Measurements from ENCODE around the gene RIBC1.
A peak's percentile ranks its signal among the peaks of the same experiment; 100 is the strongest.
"Not testable (repeated sequence)": the region's sequence is repeated elsewhere in the genome, so short reads cannot be mapped to it uniquely, and the experiment has no call there.

Gene RIBC1

GRCh38 chrX:53422861-53423306 is at the start of gene RIBC1:
Gene RIBC1 (plus strand): TSS chrX:53422873. CDS start chrX:53426277, 3,404 bp downstream.
- no peak for DNase-seq (ENCODE audit: low spot score)

GRCh38 chrX:53373307-53373706 is 49.4 kb upstream of the RIBC1 start:
- no peak for DNase-seq (ENCODE audit: low spot score)

DNA sequence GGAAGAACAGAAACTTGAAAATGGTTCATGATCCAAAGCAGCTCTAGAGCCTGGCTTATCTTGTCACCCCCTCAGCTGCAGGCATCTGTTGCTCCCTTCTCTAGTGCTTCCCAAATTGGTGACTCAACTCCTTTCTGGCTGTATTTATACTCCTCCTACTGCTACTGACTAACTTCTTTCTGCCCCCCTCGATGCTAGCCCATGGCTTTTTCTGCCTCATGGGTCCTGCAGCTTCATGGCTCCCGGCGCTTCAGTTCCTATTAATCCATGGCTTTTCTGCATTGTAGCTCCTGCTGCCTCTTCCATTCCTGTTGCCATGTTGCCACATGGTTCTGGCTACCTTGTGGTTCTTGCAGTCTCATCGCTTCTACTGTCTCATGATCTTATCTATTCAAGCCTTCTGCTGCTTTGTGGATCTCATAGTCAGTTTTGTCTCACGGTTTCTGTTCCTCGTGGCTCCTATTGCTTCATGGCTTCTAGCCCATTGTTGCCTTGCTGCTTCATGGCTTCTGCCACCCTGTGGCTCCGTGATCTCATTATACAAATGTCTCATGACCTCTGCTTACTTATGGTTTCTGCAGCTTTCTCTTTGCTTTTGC is 48.4 kb upstream of the RIBC1 start:
- peak; percentile 11 for DNase-seq (ENCODE audit: low spot score)

GRCh38 chrX:53374923-53375322 is 47.8 kb upstream of the RIBC1 start:
- no peak for DNase-seq (ENCODE audit: low spot score)

GRCh38 chrX:53376888-53377287 is 45.8 kb upstream of the RIBC1 start:
- no peak for DNase-seq (ENCODE audit: low spot score)

DNA sequence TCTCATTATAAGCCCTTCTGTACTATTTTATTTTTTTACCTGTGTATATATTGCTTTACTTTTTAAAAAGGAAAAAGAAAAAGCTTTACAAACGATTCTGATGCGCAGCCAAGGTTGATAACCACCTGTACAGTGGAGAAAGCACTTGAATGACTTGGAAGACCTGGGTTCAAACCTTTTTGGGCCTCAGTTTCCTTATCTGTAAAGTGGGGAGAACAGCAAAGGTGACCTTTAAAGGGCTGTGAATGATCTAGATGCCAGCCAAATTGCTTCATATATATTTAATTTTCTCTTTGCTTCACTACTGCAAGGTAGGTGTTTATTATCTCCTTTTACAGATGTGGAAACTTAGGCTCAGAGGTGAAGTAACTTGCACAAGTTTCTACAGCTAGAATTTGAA is 45.2 kb upstream of the RIBC1 start:
- DNase-seq (ENCODE audit: low spot score), result no peak

DNA sequence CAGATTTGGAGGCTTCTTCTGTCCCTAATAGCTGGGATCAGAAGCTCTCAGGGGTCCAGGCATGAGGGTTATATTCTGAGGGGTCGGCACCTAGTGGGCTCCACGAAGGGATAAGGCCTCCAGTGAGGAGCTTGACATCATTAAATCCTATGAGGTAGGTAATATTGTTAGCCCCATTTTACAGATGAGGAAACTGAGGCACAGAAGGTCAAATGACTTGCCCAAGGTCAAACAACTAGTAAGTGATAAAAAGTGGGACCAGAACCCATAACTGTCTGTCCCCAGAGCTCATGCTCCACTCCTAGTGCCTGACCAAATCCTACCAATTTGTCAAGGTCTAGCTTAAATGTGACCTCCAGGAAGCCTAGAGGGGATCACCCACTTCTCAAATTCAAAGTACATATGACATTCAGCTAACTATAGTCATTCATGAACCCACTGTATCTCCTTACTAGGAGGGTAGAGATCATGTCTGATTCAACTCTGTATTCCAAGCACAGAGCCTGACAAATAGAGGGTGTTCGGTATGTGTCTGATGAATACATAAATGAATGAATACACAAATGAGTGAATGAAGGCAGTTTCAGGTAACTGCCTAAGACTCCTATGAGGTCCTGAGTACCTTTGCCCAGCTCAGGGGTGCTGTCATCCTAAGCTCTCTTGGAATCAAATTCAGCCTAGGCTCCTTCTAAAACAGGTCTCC is 43.5 kb upstream of the RIBC1 start:
- DNase-seq (ENCODE audit: low spot score), result no peak

GRCh38 chrX:53379747-53380146 is 42.9 kb upstream of the RIBC1 start:
- no peak for DNase-seq (ENCODE audit: low spot score)

GRCh38 chrX:53383376-53384076 is 39.1 kb upstream of the RIBC1 start:
- no peak for DNase-seq (ENCODE audit: low spot score)

- DNase-seq (ENCODE audit: low spot score), result no peak
These were observed 26.9 kb upstream of the RIBC1 start for GRCh38 chrX:53395605-53396298.

DNA sequence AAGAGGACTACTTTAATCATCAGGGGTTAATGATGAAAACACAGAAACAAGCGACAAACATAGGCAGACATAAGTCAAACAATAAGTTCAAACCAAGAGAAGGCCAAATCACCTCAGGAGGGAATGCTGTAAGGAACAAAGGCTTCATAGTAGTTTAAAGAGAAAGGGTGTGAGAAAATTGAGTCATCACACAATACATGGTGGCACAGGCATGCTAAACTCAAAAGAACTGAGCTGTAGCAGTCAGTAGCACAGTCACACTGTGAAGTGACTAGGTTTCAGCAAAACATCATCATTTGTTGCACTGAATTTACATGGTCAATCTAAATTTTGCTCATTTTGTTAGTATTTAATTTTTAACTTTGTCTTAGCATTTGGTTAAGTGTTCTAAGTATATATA is 24.5 kb upstream of the RIBC1 start:
- DNase-seq (ENCODE audit: low spot score), result no peak

- DNase-seq (ENCODE audit: low spot score), result no peak
These were observed 19.1 kb upstream of the RIBC1 start for GRCh38 chrX:53403535-53403934.

- no peak for DNase-seq (ENCODE audit: low spot score)
These were observed 10.2 kb upstream of the RIBC1 start for GRCh38 chrX:53412446-53412845.

GRCh38 chrX:53420351-53420750 is 2.3 kb upstream of the RIBC1 start:
- not testable (repeated sequence) for DNase-seq (ENCODE audit: low spot score)

- DNase-seq (ENCODE audit: low spot score), result no peak
These were observed 1.5 kb upstream of the RIBC1 start for GRCh38 chrX:53421125-53421524.

DNA sequence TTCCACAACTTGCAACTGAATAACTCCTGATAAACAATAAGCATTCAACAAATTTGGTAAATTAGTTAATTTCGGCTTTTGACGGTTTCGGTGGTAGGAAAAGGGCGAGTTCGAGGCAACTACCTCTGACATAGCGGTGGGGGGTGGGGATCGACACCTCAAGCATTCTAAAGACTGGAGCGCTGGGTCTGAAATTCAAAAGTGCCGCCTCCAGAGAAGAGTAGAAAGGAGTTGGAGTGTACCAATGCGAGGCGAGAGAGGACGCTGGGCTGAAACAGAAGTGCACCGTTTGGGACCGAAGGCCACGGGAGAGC is 944 bp upstream of the RIBC1 start:
- DNase-seq (ENCODE audit: low spot score), result no peak

DNA sequence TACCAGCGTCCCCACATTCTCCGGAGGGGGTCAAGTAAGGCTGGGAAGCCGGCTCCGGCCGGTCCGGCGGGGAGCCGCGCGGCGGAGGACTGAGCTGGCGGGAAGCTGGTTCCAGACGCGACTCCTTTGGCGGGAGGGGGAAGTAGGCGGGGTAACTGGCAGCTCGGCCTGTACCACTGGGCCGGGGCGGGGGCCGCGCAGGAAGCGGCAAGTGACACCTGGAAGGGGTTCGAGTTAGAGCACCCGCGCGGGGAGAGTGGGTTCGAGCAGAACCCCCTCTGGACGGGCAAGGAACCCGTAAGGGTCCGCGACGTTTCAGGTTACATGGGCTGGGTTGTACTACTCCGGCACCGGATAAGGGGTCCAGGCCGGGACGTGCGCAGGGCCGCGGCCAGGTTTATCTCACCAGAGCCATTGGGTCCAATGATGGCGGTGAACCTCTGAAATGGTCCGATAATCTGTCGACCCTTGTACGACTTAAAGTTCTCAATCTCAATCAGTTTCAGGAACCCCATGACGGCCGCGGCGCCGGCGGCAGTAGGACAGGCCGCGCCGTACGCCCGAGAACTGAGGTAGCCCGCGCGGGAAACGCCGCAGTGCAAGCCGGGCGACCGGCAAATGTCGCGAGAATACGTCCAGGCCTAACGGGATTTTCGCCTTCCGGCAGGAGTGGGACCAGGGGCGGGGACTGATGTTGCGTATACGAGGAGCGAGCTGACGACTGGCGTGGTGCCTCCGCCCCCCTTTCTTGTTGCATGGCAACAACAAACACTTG is 400 bp upstream of the RIBC1 start, which contains the start of gene SMC1A:
Gene SMC1A (minus strand): TSS at position 569 of the 775 bp plus-strand sequence. CDS start 54 bp downstream, at position 515.
- DNase-seq (ENCODE audit: low spot score), result peak; percentile 99

DNA sequence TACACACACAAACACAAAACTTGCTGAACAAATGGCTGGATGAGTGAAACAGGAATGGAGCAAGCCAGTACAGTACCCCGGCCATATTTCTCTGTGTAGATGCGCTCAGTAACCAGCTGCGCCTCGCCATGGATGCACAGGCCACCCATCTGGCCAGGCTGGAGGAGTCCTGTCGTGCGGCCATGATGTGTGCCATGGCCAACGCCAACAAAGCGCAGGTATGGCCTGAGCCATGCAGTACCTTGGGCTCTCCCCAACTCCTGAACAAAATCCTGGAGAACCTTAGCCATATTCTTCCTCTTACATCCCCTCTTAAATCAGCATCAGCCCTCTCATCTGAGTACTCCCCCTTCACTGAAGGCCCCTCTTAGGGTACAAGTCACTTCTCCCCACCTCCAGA is 7.1 kb downstream of the RIBC1 start:
- no peak for DNase-seq (ENCODE audit: low spot score)

DNA sequence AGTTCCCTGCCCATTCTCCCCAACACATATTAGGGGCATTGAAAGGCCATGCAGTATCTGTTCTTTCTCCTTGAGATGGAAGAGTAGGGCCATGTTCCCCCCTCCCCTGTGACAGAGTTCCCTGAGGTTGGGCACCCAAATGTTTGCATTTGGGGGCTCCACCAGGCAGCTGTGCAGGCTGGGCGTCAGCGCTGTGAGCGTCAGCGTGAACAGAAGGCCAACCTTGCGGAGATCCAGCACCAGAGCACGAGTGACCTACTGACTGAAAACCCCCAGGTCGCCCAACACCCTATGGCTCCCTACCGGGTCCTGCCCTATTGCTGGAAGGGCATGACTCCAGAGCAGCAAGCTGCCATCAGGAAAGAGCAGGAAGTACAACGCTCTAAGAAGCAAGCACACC is 7.6 kb downstream of the RIBC1 start:
- no peak for DNase-seq (ENCODE audit: low spot score)

DNA sequence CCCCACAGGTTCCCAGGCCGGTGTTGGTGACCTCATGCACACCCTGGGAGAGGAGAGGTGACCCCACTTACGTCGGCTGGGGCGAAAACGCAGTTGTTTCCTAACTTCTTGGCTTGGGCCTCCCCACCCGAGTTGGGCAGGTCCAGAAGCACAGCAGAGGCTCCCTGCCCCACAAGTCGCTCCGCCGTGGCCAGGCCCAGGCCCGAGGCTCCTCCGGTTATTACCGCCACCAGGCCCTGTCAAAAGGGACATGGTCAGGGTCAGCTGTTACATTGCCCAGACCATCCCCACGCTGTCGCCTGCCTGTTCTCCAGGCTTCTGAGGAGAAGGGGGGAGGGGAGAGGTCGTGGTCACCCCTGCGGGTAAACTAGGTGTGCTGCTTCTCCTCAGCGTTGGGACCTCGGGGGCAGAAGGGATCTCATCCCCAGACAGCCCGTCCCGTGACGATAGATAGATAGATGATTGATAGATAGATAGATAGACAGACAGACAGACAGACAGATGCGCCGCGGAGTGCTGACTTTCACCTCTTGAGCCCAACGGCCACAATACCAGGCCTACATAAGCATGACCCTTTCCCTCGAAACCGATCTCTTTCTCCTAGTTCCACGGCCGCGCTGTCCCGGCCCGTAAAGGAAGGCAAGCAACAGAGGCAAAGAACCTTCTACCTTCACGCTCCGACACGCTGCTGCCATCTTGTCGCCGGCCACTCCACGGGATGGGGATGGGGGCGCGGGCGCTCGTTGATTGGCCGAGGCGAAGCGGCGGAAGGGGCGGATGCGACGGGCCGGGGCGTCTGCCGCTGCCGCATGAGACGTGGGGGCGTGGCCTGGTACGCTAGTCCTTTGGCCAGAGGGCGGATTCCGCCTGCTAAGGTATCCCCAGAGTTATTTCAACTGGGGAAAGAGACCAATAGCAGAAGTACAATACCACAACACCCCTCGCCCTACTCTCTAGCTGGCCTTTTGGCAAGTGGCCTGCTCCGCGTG is 11.3 kb downstream of the RIBC1 start, which contains the start of gene HSD17B10:
Gene HSD17B10 (minus strand): TSS at position 720 of the 989 bp plus-strand sequence. CDS start 25 bp downstream, at position 695.
- peak; percentile 96 for DNase-seq (ENCODE audit: low spot score)

Measured in hepatic stellate cell (primary cell).